ENCODE results near the gene NOM1. TPM values are rescaled to one million over a fixed set of nuclear protein-coding genes. Genes with fewer than 3 reads are reported as not detected.

Gene NOM1
- total and polyA plus RNA-seq, 2 donors (not counting 3 experiments of a cell fraction or from before 2014, with no cell fraction given) = 13.7 to 38.6 TPM

GRCh38 chr7:156969972-156970420, 20.5 kb downstream of the NOM1 start:
- Histone ChIP-seq H3K9ac (replicated peaks; ENCODE audit: extremely low read depth, insufficient read depth, low read length) (no peak overlapping the region), H3K4me3 (replicated peaks in 1 of 3; ENCODE audit: insufficient read depth in 1 of 3, low read depth in 1 of 3, low read length in 3 of 3) (no peak overlapping the region), H3K79me2 (ENCODE audit: control insufficient read depth, insufficient read depth, low read length) (no peaks in the 10 kb centered on the region), H3K9me1 (replicated peaks; ENCODE audit: control insufficient read depth, extremely low read depth, insufficient read depth, low read length) (no peaks in the 10 kb centered on the region), H3K4me2 (ENCODE audit: insufficient read depth, low read length) (no peak overlapping the region), H4K20me1 (replicated peaks; ENCODE audit: control insufficient read depth, extremely low read depth, insufficient read depth, low read length) (no peaks in the 10 kb centered on the region), H3K9me3 (replicated peaks; ENCODE audit: control insufficient read depth, insufficient read depth, low read length) (no peaks in the 10 kb centered on the region), H3K4me1 (ENCODE audit: control insufficient read depth, extremely low read depth, insufficient read depth, low read length) (no peaks in the 10 kb centered on the region), H2AFZ (ENCODE audit: low read depth, low read length) (no peak overlapping the region), H3K27me3 (ENCODE audit: control insufficient read depth in 2 of 2, insufficient read depth in 2 of 2, low read length in 2 of 2) (no peaks in the 10 kb centered on the region), H3K36me3 (ENCODE audit: control insufficient read depth in 2 of 2, extremely low read depth in 1 of 2, insufficient read depth in 2 of 2, low read length in 2 of 2) (peaks cover 12 to 26% of the 10 kb centered on the region in 2 experiments), H3K27ac (ENCODE audit: insufficient read depth, low read depth, low read length) (no peak overlapping the region)
- BruUV-seq (replicated peaks) = no TSS peak
- ChIA-PET CTCF (interaction anchor here (1.0 to 2.8 kb wide), 4 partner anchors 19 to 369 kb away, joined by 3 to 12 read pairs (median 4); no protein-coding TSS in a partner anchor), POLR2A (no interaction called here)
- TF ChIP-seq GATA2 (IDR thresholded peaks at IDR 0.05; ENCODE audit: insufficient read depth, insufficient read length, low read depth, low read length) (no peak), CTCF (IDR thresholded peaks at IDR 0.05; ENCODE audit: extremely low read depth in 1 of 2, insufficient read depth in 1 of 2, low read depth in 1 of 2, low read length in 2 of 2) (peak; percentile 20 to 22)
- dilution Hi-C loops (cut with MboI; ENCODE audit: extremely low pct_ligation_motif_present, low sequenced_read_pairs) (no loop called here), intact Hi-C loops (cut with micrococcal nuclease) (loop anchor here (1.0 to 2.0 kb wide), 4 partner anchors 166 to 417 kb away; no protein-coding TSS in a partner anchor)
- DNase-seq (ENCODE audit: low read depth, low spot score) (peak; percentile 15), FAIRE-seq (no peak)

GRCh38 chr7:156975620-156976019, 26.1 kb downstream of the NOM1 start:
- Histone ChIP-seq H3K36me3 (ENCODE audit: control insufficient read depth in 2 of 2, extremely low read depth in 1 of 2, insufficient read depth in 2 of 2, low read length in 2 of 2) (peaks cover 5 to 6% of the 10 kb centered on the region in 2 experiments), H3K27me3 (ENCODE audit: control insufficient read depth in 2 of 2, insufficient read depth in 2 of 2, low read length in 2 of 2) (no peaks in the 10 kb centered on the region), H2AFZ (ENCODE audit: low read depth, low read length) (no peak overlapping the region), H4K20me1 (replicated peaks; ENCODE audit: control insufficient read depth, extremely low read depth, insufficient read depth, low read length) (no peaks in the 10 kb centered on the region), H3K27ac (ENCODE audit: insufficient read depth, low read depth, low read length) (no peak overlapping the region), H3K4me3 (replicated peaks in 1 of 3; ENCODE audit: insufficient read depth in 1 of 3, low read depth in 1 of 3, low read length in 3 of 3) (no peak overlapping the region), H3K9me1 (replicated peaks; ENCODE audit: control insufficient read depth, extremely low read depth, insufficient read depth, low read length) (no peaks in the 10 kb centered on the region), H3K4me2 (ENCODE audit: insufficient read depth, low read length) (no peak overlapping the region), H3K4me1 (ENCODE audit: control insufficient read depth, extremely low read depth, insufficient read depth, low read length) (no peaks in the 10 kb centered on the region), H3K9ac (replicated peaks; ENCODE audit: extremely low read depth, insufficient read depth, low read length) (no peak overlapping the region), H3K79me2 (ENCODE audit: control insufficient read depth, insufficient read depth, low read length) (no peaks in the 10 kb centered on the region), H3K9me3 (replicated peaks; ENCODE audit: control insufficient read depth, insufficient read depth, low read length) (no peaks in the 10 kb centered on the region)
- intact Hi-C loops (cut with micrococcal nuclease) (no loop called here), dilution Hi-C loops (cut with MboI; ENCODE audit: extremely low pct_ligation_motif_present, low sequenced_read_pairs) (no loop called here)
- no peak for TF ChIP-seq FOS (IDR thresholded peaks at IDR 0.05; ENCODE audit: borderline replicate concordance, insufficient read depth, low read length)
- no peak for TF ChIP-seq MAX (IDR thresholded peaks at IDR 0.05; ENCODE audit: insufficient read depth, insufficient read length)
- no peak for TF ChIP-seq POLR2A (IDR thresholded peaks at IDR 0.05; ENCODE audit: low read depth, low read length)
- TF ChIP-seq POLR2AphosphoS5 (IDR thresholded peaks at IDR 0.05; ENCODE audit: insufficient read depth, low read depth, low read length) = no peak
- TF ChIP-seq EZH2 (IDR thresholded peaks at IDR 0.05; ENCODE audit: borderline replicate concordance, low read depth, low read length, severe bottlenecking) = no peak
- TF ChIP-seq MYC (IDR thresholded peaks at IDR 0.05; ENCODE audit: low read depth, low read length) = no peak
- TF ChIP-seq GATA2 (IDR thresholded peaks at IDR 0.05; ENCODE audit: insufficient read depth, insufficient read length, low read depth, low read length) = no peak
- TF ChIP-seq JUN (IDR thresholded peaks at IDR 0.05; ENCODE audit: borderline replicate concordance, insufficient read depth, insufficient read length, low read depth) = no peak
- TF ChIP-seq CTCF (IDR thresholded peaks at IDR 0.05; ENCODE audit: extremely low read depth in 1 of 2, insufficient read depth in 1 of 2, low read depth in 1 of 2, low read length in 2 of 2) = no peak
- no TSS peak for BruUV-seq (replicated peaks)
- DNase-seq (ENCODE audit: low read depth, low spot score) (no peak), FAIRE-seq (peak; percentile 24)
- ChIA-PET POLR2A (no interaction called here), CTCF (no interaction called here)

Data from endothelial cell of umbilical vein (primary cell).